A673 (cell line): ENCODE results near the gene INSRR. TPM values are rescaled to one million over a fixed set of nuclear protein-coding genes. Genes with fewer than 3 reads are reported as not detected.

ENCODE experiments used
- BruUV-seq: library from RNA; stranded (reverse); fragments of 400-500 nt; replicated peaks from 2 replicates; lab custom pipeline; 2021; lab: Mats Ljungman, UMichigan
- CTCF ChIA-PET: fragments of 300-600 bp; sonication (Branson Sonifier 250); formaldehyde crosslinking; loops from one replicate; lab custom pipeline; 2022; ENCODE audit warnings: antibody characterized with exemption; lab: Charles Lee
- POLR2A ChIA-PET: fragments of 300-600 bp; sonication (Branson Sonifier 250); formaldehyde crosslinking; loops from one replicate; lab custom pipeline; 2022; ENCODE audit warnings: antibody characterized with exemption; ENCODE audit not compliant: low non-redundant PET; lab: Charles Lee
- DNase-seq: peaks from one replicate; pipeline ENCODE4 v3.0.0-alpha.2; 2015; ENCODE audit warnings: low spot score
- H3K27ac ChIP-seq: fragments of 200-600 bp; sonication (generic); 2 replicates; pipeline ENCODE4 v1.5.1; 2016; ENCODE audit warnings: mixed run types, low read depth, mild to moderate bottlenecking, mixed read lengths, antibody characterized with exemption, low read length; ENCODE audit not compliant: poor library complexity, severe bottlenecking
- H3K27me3 ChIP-seq: fragments of 200-600 bp; sonication (generic); replicated peaks from 2 replicates; pipeline ENCODE4 v1.6.1; 2017; ENCODE audit warnings: mixed run types, low read depth, mild to moderate bottlenecking, mixed read lengths, antibody characterized with exemption, low read length; ENCODE audit not compliant: insufficient read depth, poor library complexity
- H3K36me3 ChIP-seq: fragments of 200-600 bp; sonication (generic); 2 replicates; pipeline ENCODE4 v1.6.1; 2016; ENCODE audit warnings: mixed run types, mild to moderate bottlenecking, mixed read lengths, antibody characterized with exemption, low read length; ENCODE audit not compliant: insufficient read depth, poor library complexity, severe bottlenecking
- H3K4me1 ChIP-seq: fragments of 200-600 bp; sonication (generic); 2 replicates; pipeline ENCODE4 v1.6.1; 2017; ENCODE audit warnings: mixed run types, mild to moderate bottlenecking, mixed read lengths, antibody characterized with exemption, low read length; ENCODE audit not compliant: insufficient read depth, poor library complexity, severe bottlenecking
- H3K4me3 ChIP-seq: fragments of 200-600 bp; sonication (generic); 2 replicates; pipeline ENCODE4 v1.5.1; 2016; ENCODE audit warnings: low read depth, mixed run types, mild to moderate bottlenecking, mixed read lengths, low read length; ENCODE audit not compliant: poor library complexity, severe bottlenecking
- H3K9me3 ChIP-seq: fragments of 200-600 bp; sonication (generic); 2 replicates; pipeline ENCODE4 v1.6.1; 2016; ENCODE audit warnings: mixed run types, low read depth, mild to moderate bottlenecking, mixed read lengths, antibody characterized with exemption, low read length; ENCODE audit not compliant: poor library complexity, severe bottlenecking
- CTCF ChIP-seq: fragments of 300-800, 200-600 bp; sonication (generic); conservative IDR thresholded peaks from 2 replicates; pipeline ENCODE4 v1.5.1; 2017; ENCODE audit warnings: low read depth, mild to moderate bottlenecking, antibody characterized with exemption, low read length, moderate library complexity, mixed read lengths
- EZH2 ChIP-seq: fragments of 200-600 bp; sonication (generic); IDR thresholded peaks from 2 replicates; pipeline ENCODE4 v1.6.1; 2017; ENCODE audit warnings: borderline replicate concordance, low read depth, mild to moderate bottlenecking, mixed read lengths, antibody characterized with exemption, low read length; ENCODE audit not compliant: poor library complexity, severe bottlenecking
- intact Hi-C: fragments of 100-400 bp; cut with micrococcal nuclease; formaldehyde crosslinking; loops from one replicate; pipeline ENCODE4 v1.10.0; 2022; ENCODE audit not compliant: unreplicated experiment
- total RNA-seq: library from RNA; stranded (reverse); gene quantifications from 2 replicates; pipeline ENCODE4 v1.2.3, GENCODE V29; 2021

INSRR gene
- total RNA-seq, 1 experiment from 2014 or later, result 0.15 TPM

GRCh38 chr1:156889802-156890580 lies 31.1 kb upstream of the INSRR start:
- Histone ChIP-seq H3K9me3 (no peaks in the 10 kb centered on the region), H3K27me3 (no peaks in the 10 kb centered on the region), H3K36me3 (no peaks in the 10 kb centered on the region), H3K27ac (no peak overlapping the region), H3K4me1 (no peaks in the 10 kb centered on the region), H3K4me3 (no peak overlapping the region)
- BruUV-seq, result no TSS peak
- CTCF ChIA-PET, result interaction anchor here (0.5 to 5.1 kb wide), 14 partner anchors 10 to 224 kb away, joined by 3 to 33 read pairs (median 4); partner anchors contain the start of genes INSRR and NTRK1
- TF ChIP-seq EZH2 (no peak), CTCF (peak; percentile 91)
- POLR2A ChIA-PET, result interaction anchor here (0.5 kb wide), 1 partner anchor 91 kb away, joined by 3 read pairs; no protein-coding TSS in a partner anchor
- peak; percentile 71 for DNase-seq
- intact Hi-C loops, result loop anchor here (1.0 to 10.0 kb wide), 3 partner anchors 164 to 265 kb away; no protein-coding TSS in a partner anchor

GRCh38 chr1:156887734-156888133 lies 28.8 kb upstream of the INSRR start:
- POLR2A ChIA-PET, result no interaction called here
- H3K4me1 ChIP-seq, result no peaks in the 10 kb centered on the region
- no peak overlapping the region for H3K4me3 ChIP-seq
- H3K27me3 ChIP-seq, result no peaks in the 10 kb centered on the region
- TF ChIP-seq EZH2 (no peak), CTCF (no peak)
- BruUV-seq, result no TSS peak
- intact Hi-C loops, result loop anchor here (2.0 kb wide), 1 partner anchor 21 kb away; no protein-coding TSS in a partner anchor
- CTCF ChIA-PET, result interaction anchor here (1.4 to 5.1 kb wide), 2 partner anchors 161 to 198 kb away, joined by 3 to 33 read pairs; no protein-coding TSS in a partner anchor
- no peaks in the 10 kb centered on the region for H3K36me3 ChIP-seq
- H3K9me3 ChIP-seq, result no peaks in the 10 kb centered on the region
- no peak for DNase-seq
- no peak overlapping the region for H3K27ac ChIP-seq

- Histone ChIP-seq H3K4me1 (no peaks in the 10 kb centered on the region), H3K27me3 (no peaks in the 10 kb centered on the region), H3K36me3 (no peaks in the 10 kb centered on the region), H3K4me3 (no peak overlapping the region), H3K27ac (no peak overlapping the region), H3K9me3 (no peaks in the 10 kb centered on the region)
- TF ChIP-seq EZH2, result no peak
- no peak for TF ChIP-seq CTCF
- DNase-seq, result no peak
- intact Hi-C loops, result loop anchor here (2.0 kb wide), 1 partner anchor 21 kb away; no protein-coding TSS in a partner anchor
- ChIA-PET POLR2A (no interaction called here), CTCF (interaction anchor here (1.4 to 5.1 kb wide), 2 partner anchors 161 to 198 kb away, joined by 3 to 33 read pairs; no protein-coding TSS in a partner anchor)
- no TSS peak for BruUV-seq
Measured at GRCh38 chr1:156887317-156887716, 28.4 kb upstream of the INSRR start.
